ENCODE data around the gene PIK3CG.

DNA sequence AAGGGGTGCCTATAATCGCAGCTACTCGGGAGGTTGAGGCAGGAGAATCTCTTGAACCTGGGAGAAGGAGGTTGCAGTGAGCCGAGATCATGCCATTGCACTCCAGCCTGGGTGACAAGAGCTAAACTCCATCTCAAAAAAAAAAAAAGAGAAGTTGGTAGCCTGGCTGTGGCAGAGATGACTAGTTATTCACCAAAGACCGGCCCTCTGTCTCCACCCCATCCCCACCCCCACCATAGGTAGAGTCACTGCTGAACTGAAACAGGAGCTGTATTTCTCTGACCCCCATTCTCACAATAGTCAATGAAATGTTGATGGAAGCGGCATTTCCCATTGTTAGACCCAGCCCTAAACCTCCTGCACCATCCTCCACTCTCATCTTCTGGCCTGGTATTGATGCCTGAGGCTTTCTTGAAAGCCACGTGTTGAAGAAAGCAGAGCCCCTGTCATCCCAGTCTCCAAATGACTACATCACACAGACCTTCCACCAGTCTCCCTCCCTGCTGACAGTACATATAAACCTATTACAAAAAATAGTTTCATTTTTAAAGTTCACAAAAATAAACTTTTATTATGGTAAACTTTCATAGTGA is 9.4 kb upstream of the PIK3CG start:
- no peak for TF ChIP-seq POLR2A (IDR thresholded peaks at IDR 0.05)
- TF ChIP-seq, protein P1, sequence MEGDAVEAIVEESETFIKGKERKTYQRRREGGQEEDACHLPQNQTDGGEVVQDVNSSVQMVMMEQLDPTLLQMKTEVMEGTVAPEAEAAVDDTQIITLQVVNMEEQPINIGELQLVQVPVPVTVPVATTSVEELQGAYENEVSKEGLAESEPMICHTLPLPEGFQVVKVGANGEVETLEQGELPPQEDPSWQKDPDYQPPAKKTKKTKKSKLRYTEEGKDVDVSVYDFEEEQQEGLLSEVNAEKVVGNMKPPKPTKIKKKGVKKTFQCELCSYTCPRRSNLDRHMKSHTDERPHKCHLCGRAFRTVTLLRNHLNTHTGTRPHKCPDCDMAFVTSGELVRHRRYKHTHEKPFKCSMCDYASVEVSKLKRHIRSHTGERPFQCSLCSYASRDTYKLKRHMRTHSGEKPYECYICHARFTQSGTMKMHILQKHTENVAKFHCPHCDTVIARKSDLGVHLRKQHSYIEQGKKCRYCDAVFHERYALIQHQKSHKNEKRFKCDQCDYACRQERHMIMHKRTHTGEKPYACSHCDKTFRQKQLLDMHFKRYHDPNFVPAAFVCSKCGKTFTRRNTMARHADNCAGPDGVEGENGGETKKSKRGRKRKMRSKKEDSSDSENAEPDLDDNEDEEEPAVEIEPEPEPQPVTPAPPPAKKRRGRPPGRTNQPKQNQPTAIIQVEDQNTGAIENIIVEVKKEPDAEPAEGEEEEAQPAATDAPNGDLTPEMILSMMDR (IDR thresholded peaks at IDR 0.05) = no peak
